GM18868 (cell line): ENCODE data around the gene OR51V1.
"Not testable (repeated sequence)": the region's sequence is repeated elsewhere in the genome, so short reads cannot be mapped to it uniquely, and the experiment has no call there.

ENCODE experiments used
- ATAC-seq: cut with Tn5 transposase; IDR thresholded peaks from one replicate; pipeline ENCODE4 v1.9.1; 2021; ENCODE audit warnings: mild to moderate bottlenecking, moderate library complexity; ENCODE audit not compliant: unreplicated experiment

The OR51V1 gene

GRCh38 chr11:5174934-5175333 is 25.5 kb downstream of the OR51V1 start:
- no peak for ATAC-seq

DNA sequence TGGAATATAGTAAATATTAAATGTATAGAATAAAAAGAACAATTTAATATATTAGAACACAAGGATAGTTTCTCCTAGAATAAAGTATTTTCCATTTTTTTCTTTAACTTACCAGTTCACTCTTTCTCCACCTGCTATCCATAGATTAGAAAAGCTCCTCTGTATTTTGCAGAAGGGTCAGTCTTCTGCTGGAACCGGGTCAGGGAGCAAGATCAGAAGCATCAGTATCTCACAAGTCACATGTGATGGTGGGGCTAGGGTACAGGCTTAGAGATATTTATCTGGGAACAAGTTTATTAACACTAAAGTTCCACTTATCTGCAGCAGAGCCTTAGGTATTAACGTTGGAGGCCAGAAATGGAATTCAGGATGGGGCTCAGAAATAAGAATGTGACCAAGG is 28.6 kb downstream of the OR51V1 start:
- ATAC-seq: no peak

GRCh38 chr11:5165898-5166297 is 34.6 kb downstream of the OR51V1 start:
- ATAC-seq: not testable (repeated sequence)

- ATAC-seq: not testable (repeated sequence)
Measured at GRCh38 chr11:5164807-5165206, 35.7 kb downstream of the OR51V1 start.

- ATAC-seq: not testable (repeated sequence)
Measured at GRCh38 chr11:5161045-5161444, 39.4 kb downstream of the OR51V1 start.

DNA sequence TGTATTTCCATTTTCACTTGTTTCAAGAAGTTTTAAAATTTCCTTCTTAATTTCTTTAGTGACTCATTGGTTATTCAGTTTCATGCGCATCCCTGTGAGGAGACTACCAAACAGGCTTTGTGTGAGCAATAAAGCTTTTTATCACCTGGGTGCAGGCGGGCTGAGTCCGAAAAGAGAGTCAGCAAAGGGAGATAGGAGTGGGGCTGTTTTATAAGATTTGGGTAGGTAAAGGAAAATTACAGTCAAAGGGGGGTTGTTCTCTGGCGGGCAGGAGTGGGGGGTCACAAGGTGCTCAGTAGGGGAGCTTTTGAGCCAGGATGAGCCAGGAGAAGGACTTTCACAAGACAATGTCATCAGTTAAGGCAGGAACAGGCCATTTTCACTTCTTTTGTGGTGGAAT is 40.3 kb downstream of the OR51V1 start:
- not testable (repeated sequence) for ATAC-seq

- ATAC-seq: no peak
Measured at GRCh38 chr11:5159806-5160205, 40.7 kb downstream of the OR51V1 start.

- no peak for ATAC-seq
Measured at GRCh38 chr11:5154657-5155056, 45.8 kb downstream of the OR51V1 start, which contains the start of gene OR52A1. OR52A1 (minus strand) TSS chr11:5154757; CDS start chr11:5152369, 2,388 bp downstream.

DNA sequence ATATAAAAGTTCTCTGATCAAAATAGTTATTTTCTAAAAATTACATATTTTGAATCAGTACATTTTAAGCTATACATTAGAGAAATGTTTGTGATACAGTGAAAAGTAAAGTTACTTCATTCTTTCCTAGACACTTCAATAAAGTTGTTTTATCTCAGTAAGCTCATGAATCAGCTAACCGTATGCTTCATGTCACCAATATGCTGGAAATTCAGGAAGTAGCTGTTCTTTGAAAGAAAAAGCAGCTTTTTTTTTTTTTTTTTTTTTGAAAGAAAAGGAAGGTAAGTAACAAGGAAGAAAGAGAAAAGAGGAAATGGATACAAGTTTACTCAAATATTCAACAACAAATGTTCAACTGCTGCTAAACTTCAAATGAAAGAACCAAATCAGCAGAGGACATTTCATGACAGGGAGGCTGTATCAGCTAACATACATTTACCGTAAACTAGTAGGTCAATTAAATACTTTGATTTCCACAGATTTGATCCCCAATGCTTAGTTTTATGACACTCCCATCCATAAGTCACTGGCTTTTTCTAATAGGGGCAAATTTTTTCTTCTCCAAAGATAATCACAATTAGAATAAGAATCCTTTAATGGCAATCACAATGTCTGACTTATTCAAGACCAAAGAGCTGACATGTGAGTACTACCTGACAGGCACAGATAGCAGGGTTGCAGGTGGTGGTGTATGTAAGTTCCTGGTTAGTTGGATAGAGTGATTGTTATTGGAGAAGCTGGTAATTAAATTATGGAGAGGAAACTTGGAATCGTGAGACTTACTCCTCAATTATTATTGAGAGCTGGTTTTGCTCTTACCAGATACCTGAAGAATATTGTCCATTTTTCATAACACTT is 46.7 kb downstream of the OR51V1 start:
- ATAC-seq: no peak

DNA sequence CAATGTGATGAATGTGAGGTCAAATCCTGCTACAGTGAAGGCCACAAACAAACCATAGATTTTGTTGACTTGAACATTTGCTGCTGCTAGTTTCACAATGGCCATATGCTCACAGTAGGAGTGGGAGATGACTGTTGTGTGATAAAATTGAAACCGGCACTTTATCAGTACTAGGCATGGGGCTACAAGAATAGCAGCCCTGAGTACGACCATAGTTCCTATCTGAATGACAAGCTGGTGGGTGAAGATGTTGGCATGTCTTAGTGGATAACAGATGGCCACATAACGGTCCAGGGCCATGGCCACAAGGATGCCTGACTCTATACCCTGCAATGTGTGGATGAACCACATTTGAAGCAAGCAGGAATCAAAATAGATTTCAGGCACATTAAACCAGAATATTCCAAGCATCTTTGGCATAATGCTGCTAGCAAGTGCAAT is 48.7 kb downstream of the OR51V1 start:
- no peak for ATAC-seq
